Fibroblast of lung (primary cell): ENCODE measurements around the gene PRKG2. TPM values are rescaled to one million over a fixed set of nuclear protein-coding genes. Genes with fewer than 3 reads are reported as not detected.

ENCODE experiments used
- DNase-seq, 2 donors: peaks; one replicate each; pipeline versions ENCODE4 v3.0.0 to v3.0.0-alpha.2; 2010; ENCODE audit warnings: low read depth in 2 of 2
- H2AFZ ChIP-seq: 2 replicates; pipeline ENCODE4 v1.5.1; 2012; ENCODE audit warnings: low read length, control low read depth, inconsistent platforms
- H3K27ac ChIP-seq: 2 replicates; pipeline ENCODE4 v1.5.1; 2011; ENCODE audit warnings: low read length, control low read depth; ENCODE audit not compliant: insufficient read depth
- H3K27me3 ChIP-seq: 2 replicates; pipeline ENCODE4 v1.5.1; 2011; ENCODE audit warnings: mild to moderate bottlenecking, low read length; ENCODE audit not compliant: control insufficient read depth, insufficient read depth
- H3K36me3 ChIP-seq: 2 replicates; pipeline ENCODE4 v1.5.1; 2011; ENCODE audit warnings: low read length; ENCODE audit not compliant: control insufficient read depth, insufficient read depth
- H3K4me1 ChIP-seq: 2 replicates; pipeline ENCODE4 v1.5.1; 2011; ENCODE audit warnings: low read length; ENCODE audit not compliant: control insufficient read depth, insufficient read depth; ENCODE audit errors: extremely low read depth
- H3K4me2 ChIP-seq: 2 replicates; pipeline ENCODE4 v1.5.1; 2011; ENCODE audit warnings: low read length, control low read depth; ENCODE audit not compliant: insufficient read depth; ENCODE audit errors: extremely low read depth
- H3K4me3 ChIP-seq, 4 experiments: fragments of 200-600 bp in 1 of 4; sonication (generic) in 1 of 4; replicated peaks in 1 of 4; 2 replicates each; pipeline ENCODE4 v1.5.1; 2011 to 2016; ENCODE audit warnings: low read length in 4 of 4, low read depth in 3 of 4, mild to moderate bottlenecking in 3 of 4, control low read depth in 2 of 4, inconsistent platforms in 1 of 4, mixed read lengths in 1 of 4; ENCODE audit not compliant: insufficient read depth in 1 of 4; ENCODE audit errors: control extremely low read depth in 1 of 4
- H3K79me2 ChIP-seq: 2 replicates; pipeline ENCODE4 v1.5.1; 2012; ENCODE audit warnings: mild to moderate bottlenecking, low read length, inconsistent platforms; ENCODE audit not compliant: control insufficient read depth, insufficient read depth
- H3K9ac ChIP-seq: 2 replicates; pipeline ENCODE4 v1.5.1; 2011; ENCODE audit warnings: mild to moderate bottlenecking, low read length, control low read depth; ENCODE audit not compliant: insufficient read depth
- H3K9me3 ChIP-seq: 2 replicates; pipeline ENCODE4 v1.5.1; 2012; ENCODE audit warnings: low read depth, low read length; ENCODE audit not compliant: control insufficient read depth, insufficient read depth
- H4K20me1 ChIP-seq: 2 replicates; pipeline ENCODE4 v1.5.1; 2011; ENCODE audit warnings: low read length; ENCODE audit not compliant: control insufficient read depth, insufficient read depth; ENCODE audit errors: extremely low read depth
- EZH2 ChIP-seq: IDR thresholded peaks from 2 replicates; pipeline ENCODE4 v1.5.1; 2012; ENCODE audit warnings: low read length, control low read depth, mild to moderate bottlenecking; ENCODE audit errors: missing control alignments
- polyA plus RNA-seq, 2 donors: library from polyadenylated mRNA; depleted of rRNA in 1 of 2; stranded (reverse) in 1 of 2; unstranded in 1 of 2; fragments of >200 nt; gene quantifications; 2 replicates each; pipeline ENCODE4 v1.2.1, GENCODE V29; 2011 to 2012; ENCODE audit warnings: missing spikeins in 1 of 2
- total RNA-seq: library from RNA; depleted of rRNA; stranded (reverse); fragments of >200 nt; gene quantifications from 2 replicates; pipeline ENCODE4 v1.2.1, GENCODE V29; 2014
- TF ChIP-seq, protein P1 (sequence below), 2 donors: IDR thresholded peaks in 1 of 2; conservative IDR thresholded peaks in 1 of 2; 1 replicate in 1 of 2; 2 replicates in 1 of 2; pipeline ENCODE4 v1.5.1; 2011 to 2012; ENCODE audit warnings: low read length in 2 of 2, control low read depth in 1 of 2, inconsistent platforms in 1 of 2, low read depth in 1 of 2, mild to moderate bottlenecking in 1 of 2

Gene PRKG2
- total and polyA plus RNA-seq, 2 donors (not counting 1 experiment from before 2014, with no cell fraction given): 2.8 to 17.5 TPM

DNA sequence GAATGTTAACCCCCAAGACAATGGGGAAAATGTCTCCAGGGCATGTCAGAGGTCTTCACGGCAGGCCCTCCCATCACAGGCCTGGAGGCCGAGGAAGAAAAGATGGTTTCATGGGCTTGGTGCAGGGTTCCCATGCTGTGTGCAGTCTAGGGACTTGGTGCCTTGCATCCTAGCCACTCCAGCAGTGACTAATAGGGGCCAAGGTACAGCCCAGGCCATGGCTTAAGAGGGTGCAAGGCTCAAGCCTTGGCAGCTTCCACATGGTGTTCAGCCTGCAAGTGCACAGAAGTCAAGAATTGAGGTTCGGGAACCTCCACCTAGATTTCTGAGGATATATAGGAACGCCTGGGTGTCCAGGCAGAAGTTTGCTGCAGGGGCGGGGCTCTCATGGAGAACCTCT, 133.9 kb downstream of the PRKG2 start:
- H3K4me1 ChIP-seq: no peaks in the 10 kb centered on the region
- no peaks in the 10 kb centered on the region for H3K79me2 ChIP-seq
- H3K4me2 ChIP-seq: no peak overlapping the region
- TF ChIP-seq, protein P1, sequence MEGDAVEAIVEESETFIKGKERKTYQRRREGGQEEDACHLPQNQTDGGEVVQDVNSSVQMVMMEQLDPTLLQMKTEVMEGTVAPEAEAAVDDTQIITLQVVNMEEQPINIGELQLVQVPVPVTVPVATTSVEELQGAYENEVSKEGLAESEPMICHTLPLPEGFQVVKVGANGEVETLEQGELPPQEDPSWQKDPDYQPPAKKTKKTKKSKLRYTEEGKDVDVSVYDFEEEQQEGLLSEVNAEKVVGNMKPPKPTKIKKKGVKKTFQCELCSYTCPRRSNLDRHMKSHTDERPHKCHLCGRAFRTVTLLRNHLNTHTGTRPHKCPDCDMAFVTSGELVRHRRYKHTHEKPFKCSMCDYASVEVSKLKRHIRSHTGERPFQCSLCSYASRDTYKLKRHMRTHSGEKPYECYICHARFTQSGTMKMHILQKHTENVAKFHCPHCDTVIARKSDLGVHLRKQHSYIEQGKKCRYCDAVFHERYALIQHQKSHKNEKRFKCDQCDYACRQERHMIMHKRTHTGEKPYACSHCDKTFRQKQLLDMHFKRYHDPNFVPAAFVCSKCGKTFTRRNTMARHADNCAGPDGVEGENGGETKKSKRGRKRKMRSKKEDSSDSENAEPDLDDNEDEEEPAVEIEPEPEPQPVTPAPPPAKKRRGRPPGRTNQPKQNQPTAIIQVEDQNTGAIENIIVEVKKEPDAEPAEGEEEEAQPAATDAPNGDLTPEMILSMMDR (conservative IDR thresholded peaks at IDR 0.05 in 1 of 2, IDR thresholded peaks at IDR 0.05 in 1 of 2; ENCODE audit: low read depth in 1 of 2, low read length in 2 of 2): no peak
- no peak for TF ChIP-seq EZH2
- H4K20me1 ChIP-seq: no peaks in the 10 kb centered on the region
- no peaks in the 10 kb centered on the region for H3K27me3 ChIP-seq
- H3K36me3 ChIP-seq: no peaks in the 10 kb centered on the region
- H3K9ac ChIP-seq: no peak overlapping the region
- H3K4me3 ChIP-seq: no peak overlapping the region
- no peak overlapping the region for H2AFZ ChIP-seq
- H3K9me3 ChIP-seq: no peaks in the 10 kb centered on the region
- no peak for DNase-seq
- no peak overlapping the region for H3K27ac ChIP-seq

DNA sequence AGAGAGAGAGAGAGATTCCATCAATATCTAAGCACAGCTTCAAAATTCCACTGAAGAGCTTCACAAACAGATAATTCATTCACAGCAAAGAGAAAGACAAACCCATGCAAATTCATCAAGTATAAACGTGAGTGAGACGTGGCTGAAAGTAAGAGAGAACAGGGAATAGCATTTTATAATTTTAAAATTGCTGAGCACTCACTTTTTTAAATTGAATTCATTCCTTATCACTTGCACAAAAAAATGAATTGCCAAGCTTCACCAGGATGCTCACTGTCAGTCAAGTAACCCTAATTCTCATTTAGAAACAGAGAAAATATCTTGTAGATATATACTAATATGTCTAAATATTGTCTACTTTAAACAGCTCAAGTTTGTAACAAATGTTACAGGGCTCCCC, 144.0 kb downstream of the PRKG2 start:
- no peak for DNase-seq
- no peaks in the 10 kb centered on the region for H3K9me3 ChIP-seq
- H2AFZ ChIP-seq: no peak overlapping the region
- no peak overlapping the region for H3K9ac ChIP-seq
- H3K36me3 ChIP-seq: no peaks in the 10 kb centered on the region
- H3K4me3 ChIP-seq: no peak overlapping the region
- no peak overlapping the region for H3K4me2 ChIP-seq
- H4K20me1 ChIP-seq: no peaks in the 10 kb centered on the region
- no peaks in the 10 kb centered on the region for H3K27me3 ChIP-seq
- no peaks in the 10 kb centered on the region for H3K79me2 ChIP-seq
- TF ChIP-seq EZH2: no peak
- TF ChIP-seq, protein P1 (conservative IDR thresholded peaks at IDR 0.05 in 1 of 2, IDR thresholded peaks at IDR 0.05 in 1 of 2; ENCODE audit: low read depth in 1 of 2, low read length in 2 of 2): no peak
- no peak overlapping the region for H3K27ac ChIP-seq
- no peaks in the 10 kb centered on the region for H3K4me1 ChIP-seq

DNA sequence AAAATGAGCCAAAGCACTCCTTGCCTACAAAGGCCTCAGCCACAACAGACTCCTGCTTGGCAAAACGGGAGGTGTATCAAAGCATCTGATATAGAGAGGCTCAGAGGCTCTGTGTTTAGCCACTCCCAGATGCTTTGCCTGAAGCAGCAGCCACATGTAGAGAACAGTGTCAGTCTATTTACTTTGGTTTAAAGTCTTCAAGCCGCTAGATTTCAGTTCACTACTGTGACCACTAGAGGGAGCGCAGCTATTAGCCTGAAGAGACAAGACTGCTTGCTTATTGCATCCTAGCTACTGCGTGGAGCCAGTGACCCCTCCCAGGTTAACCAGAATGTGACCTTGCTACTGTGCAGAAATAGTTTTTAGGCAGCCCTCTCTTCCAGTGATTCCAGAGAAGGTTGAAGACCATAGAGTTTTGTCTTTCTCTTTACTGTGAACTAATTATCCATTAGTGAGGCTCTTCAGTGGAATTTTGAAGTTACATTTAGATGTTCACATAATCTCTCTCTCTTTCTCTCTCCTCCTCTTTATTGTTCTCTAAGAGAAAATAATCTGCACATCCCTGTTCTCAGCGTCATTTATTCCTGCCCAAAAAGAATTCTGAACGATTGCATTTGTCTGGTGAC, 145.2 kb downstream of the PRKG2 start:
- H3K27me3 ChIP-seq: no peaks in the 10 kb centered on the region
- H3K27ac ChIP-seq: no peak overlapping the region
- TF ChIP-seq EZH2: no peak
- TF ChIP-seq, protein P1 (conservative IDR thresholded peaks at IDR 0.05 in 1 of 2, IDR thresholded peaks at IDR 0.05 in 1 of 2; ENCODE audit: low read depth in 1 of 2, low read length in 2 of 2): peak; percentile 95 to 96
- peak overlapping the region; percentile 73 for H2AFZ ChIP-seq
- no peaks in the 10 kb centered on the region for H3K4me1 ChIP-seq
- no peaks in the 10 kb centered on the region for H3K9me3 ChIP-seq
- no peaks in the 10 kb centered on the region for H3K79me2 ChIP-seq
- H3K9ac ChIP-seq: no peak overlapping the region
- peak; percentile 70 to 95 for DNase-seq
- no peaks in the 10 kb centered on the region for H3K36me3 ChIP-seq
- peak overlapping the region; percentile 35 for H3K4me2 ChIP-seq
- H4K20me1 ChIP-seq: no peaks in the 10 kb centered on the region
- H3K4me3 ChIP-seq: no peak overlapping the region
